HG03196 (cell line): Measurements from ENCODE around the gene CTTN.

Experiments used
- ATAC-seq: cut with Tn5 transposase; IDR thresholded peaks from one replicate; pipeline ENCODE4 v1.9.1; 2021; ENCODE audit not compliant: unreplicated experiment

CTTN gene

GRCh38 chr11:70409437-70409836 lies 11.1 kb downstream of the CTTN start:
- ATAC-seq = no peak

DNA sequence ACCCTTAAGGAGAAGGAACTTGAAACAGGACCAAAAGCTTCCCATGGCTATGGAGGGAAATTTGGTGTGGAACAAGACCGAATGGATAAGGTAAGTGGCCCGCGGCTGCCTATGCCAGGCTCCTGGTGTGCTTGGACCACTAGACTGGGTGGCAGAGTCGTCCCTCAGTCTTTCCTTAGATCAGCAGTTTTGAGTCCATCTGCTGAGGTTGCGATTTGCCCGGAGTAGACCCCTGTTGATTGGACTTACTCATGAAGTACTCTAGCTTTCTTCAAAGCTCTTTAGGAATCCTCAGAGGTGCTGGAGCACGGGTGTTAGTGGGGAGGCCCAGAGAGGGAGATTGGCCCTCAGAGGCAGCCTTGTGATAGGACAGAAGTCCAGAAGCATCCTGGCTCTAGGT lies 11.5 kb downstream of the CTTN start:
- no peak for ATAC-seq

DNA sequence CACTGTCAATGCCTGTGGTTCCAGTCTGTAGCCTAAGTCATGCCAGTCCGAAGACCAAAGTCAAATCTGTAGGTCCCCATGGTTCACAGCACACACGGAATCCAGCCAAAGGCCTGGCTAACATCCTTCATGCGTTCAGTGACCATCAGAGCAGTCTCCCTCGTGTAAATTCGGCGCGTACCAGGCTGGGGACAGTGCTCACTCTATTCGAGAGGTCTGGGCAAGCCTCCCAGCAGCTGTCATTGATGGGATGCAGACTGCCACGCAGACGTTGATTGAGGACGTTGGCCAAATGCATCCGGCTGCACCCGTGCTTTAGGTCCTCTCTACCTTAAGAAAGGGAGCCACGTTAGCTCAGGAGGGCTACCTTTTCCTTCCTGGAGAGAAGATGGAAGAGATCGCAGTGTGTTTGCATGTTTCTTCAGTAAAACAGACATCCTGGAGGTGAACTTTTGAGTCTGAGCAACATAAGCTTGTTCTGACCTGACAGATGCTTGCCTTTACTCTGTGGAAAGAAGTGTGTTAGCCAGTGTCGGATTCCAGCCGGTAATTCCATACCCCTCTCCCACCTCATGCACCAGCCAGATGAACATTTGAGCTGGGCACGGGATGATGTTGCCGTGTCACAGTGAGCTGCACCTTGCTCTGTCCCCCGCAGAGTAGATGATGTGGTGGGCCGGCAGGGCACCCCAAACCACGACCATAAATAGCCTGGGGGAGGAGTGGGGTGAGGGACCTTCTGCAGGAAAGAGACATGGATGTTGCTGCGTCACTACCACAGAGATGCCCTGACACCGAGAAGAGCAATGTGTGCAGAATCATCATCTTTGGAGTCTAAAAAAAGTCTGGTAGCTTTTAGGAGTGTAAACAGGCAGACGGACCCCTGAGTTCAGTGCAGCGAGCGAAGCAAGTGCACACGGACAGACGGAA lies 12.2 kb downstream of the CTTN start:
- no peak for ATAC-seq

GRCh38 chr11:70411713-70412452 lies 13.6 kb downstream of the CTTN start:
- ATAC-seq = no peak

DNA sequence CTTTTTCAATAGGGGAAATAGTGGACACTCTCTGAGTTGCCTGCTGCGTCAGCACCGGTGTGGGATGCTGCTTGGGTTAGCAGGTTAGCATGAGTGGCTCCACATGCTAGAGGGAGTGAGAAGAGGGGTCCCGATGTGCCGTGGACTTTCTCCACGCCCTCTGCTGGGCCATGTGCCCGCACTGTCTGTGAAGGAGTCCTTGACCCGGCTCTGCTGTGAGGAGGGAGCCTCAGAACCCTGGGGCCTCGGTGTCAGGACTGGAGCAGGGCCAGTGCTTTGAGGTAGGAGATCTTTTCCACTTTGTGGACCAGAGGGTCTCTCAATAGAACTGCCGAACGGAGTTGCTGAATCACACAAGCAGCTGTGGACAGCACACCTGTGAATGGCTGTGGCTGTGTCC lies 14.8 kb downstream of the CTTN start:
- ATAC-seq = no peak

DNA sequence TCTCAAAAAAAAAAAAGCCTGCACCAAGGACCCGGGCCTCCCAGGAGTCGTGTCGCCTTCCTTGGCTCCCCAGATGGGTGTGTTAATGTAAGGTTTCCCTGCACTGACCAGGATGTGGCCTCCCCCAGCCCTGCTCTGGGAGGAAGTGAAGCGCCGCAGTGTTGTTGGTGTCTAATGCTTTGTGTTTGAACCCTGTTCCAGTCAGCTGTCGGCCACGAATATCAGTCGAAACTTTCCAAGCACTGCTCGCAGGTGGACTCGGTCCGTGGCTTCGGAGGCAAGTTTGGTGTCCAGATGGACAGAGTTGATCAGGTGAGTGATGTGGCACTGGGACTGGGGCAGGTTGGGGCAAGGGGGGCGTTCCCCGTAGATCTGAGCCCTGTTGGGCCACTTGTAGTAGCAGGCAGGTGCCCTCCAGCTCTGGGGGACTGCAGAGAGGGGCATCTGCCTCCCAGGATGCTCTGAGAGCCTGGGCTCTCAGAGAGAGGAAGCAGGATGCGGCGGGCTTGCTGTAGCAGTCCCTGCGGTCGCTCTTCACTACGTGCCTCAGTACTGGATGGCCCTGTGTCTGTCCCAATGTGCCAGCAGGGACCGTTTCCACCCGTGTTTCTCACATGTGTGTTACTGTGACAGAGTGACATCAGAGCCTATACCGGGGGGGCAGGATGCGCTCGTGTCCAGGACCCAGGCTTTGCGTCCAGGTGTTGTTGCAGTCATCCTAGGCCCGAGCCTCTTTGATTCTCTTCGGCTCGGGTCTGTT lies 16.2 kb downstream of the CTTN start:
- no peak for ATAC-seq

DNA sequence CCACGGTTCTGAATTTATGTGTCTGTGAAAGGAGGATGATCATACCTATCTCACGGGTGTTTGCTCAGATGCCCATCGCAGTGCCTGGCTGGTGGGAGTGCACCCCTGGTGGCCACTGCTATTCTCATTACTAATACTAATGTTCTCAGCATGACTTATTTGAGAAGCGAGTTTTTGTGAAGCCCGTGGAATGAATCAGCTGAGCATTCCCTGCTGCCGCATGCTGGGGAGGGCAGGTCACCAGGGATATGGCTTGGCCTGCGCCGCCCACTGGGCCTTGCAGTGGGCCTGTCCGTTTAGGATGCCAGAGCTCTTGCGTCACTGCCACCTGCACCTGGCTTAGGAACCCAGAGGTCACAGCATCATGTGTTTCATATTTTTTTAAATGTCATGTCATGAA lies 16.9 kb downstream of the CTTN start:
- no peak for ATAC-seq

DNA sequence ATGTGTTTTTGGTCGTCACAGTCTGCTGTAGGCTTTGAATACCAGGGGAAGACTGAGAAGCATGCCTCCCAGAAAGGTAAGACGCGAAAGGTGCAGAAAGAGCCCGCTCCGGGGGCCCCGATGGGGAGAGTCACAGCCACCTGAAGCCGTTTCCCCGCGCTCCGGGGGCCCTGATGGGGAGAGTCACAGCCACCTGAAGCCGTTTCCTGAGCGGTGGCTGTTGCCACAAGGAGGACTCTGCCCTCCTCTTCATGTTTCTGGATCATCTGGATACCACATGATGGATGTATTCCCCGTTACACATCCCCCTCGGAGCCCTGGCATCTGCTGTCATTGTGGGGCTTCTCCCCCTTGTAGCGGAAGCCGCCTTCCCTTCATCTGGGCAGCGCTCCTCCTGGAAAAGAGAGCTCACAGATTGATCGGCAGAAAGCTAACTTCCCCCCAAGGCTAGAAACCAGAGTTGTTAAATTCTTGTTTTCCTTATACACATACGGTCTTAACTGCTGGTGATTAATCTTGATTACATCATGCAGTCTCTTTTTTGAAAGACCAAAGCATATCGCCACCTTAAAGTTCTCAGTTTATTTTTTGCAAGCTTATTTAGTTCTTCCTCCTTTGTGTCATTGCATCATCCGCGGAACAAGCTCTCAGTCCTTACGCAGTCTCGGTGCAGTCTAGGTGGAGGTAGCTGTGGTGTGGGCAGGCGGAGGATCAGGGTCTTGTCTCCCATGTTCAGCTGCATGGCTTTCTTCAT lies 17.5 kb downstream of the CTTN start:
- no peak for ATAC-seq

DNA sequence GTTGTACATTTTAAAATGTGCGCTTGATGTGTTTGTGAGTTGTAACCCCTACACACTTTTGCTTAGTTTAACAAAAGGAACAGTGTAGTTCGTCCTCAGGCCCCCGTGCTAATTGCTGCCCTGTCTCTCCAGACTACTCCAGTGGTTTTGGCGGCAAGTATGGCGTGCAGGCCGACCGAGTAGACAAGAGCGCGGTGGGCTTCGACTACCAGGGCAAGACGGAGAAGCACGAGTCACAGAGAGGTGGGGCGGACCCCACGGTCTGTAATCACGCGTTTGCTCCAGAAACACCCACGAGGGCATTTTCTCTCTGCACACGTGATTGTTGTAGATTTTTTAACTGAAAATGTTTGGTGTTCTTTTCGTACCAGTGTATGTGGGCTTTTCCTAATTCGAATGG lies 18.6 kb downstream of the CTTN start:
- no peak for ATAC-seq

DNA sequence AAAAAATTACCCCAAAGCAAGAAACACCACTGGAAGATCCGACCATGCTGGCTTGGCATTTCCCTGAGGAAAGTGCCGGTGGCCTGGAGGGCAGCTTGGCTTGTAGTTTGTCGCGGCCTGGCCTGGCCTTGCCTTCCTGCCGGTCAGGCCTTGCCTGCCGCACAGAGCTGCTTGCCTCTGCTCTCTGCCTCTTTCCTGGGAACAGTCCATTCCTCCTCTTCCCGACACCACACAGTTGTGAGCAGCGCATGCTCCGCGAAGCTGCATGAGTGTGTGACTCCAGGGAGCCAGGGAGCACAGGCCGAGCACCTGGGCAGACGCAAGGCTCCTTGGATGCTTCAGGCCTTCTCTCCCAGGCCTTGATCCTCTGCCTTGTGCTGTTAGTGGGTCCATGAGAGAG lies 19.8 kb downstream of the CTTN start:
- no peak for ATAC-seq

- no peak for ATAC-seq
These were observed 21.1 kb downstream of the CTTN start for GRCh38 chr11:70419307-70420007.

DNA sequence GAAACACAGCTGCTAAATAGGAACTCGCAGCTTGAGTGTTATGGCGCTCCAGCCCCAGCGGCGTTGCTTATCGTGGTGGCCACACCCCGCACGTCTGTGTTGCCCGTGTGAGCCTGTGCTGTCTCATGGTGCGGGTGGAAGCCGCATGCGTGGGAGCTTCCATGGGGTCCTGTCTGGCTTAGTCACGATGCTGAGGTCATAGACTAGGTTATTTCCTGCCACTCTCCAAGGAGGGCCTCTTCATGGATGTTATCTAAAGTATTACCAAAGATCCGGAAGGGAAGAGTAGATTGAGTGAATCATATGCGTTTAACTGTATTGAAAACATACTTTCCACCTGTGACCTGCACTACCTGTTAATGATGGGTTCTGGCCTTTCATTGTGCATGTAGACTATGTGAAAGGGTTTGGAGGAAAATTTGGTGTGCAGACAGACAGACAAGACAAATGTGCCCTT lies 21.7 kb downstream of the CTTN start:
- no peak for ATAC-seq

DNA sequence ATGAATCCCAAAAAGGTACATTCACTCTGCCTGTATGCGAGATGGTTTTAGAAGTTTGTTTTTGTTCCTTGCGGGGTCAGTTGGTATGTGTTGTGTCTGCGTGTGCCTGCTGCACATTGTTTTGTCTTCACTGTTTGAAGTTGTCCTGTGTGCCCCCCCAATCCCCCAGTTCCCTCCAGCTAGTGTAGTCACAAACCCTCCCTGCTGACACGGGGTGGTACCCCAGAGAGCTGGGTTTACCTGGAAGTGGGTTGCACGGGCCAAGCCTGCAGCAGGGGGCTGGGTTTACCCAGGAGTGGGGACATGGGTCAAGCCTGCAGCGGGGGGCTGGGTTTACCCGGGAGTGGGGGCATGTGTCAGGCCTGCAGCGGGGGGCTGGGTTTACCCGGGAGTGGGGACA lies 22.2 kb downstream of the CTTN start:
- ATAC-seq = no peak

- ATAC-seq = no peak
These were observed 22.8 kb downstream of the CTTN start for GRCh38 chr11:70421123-70421522.

DNA sequence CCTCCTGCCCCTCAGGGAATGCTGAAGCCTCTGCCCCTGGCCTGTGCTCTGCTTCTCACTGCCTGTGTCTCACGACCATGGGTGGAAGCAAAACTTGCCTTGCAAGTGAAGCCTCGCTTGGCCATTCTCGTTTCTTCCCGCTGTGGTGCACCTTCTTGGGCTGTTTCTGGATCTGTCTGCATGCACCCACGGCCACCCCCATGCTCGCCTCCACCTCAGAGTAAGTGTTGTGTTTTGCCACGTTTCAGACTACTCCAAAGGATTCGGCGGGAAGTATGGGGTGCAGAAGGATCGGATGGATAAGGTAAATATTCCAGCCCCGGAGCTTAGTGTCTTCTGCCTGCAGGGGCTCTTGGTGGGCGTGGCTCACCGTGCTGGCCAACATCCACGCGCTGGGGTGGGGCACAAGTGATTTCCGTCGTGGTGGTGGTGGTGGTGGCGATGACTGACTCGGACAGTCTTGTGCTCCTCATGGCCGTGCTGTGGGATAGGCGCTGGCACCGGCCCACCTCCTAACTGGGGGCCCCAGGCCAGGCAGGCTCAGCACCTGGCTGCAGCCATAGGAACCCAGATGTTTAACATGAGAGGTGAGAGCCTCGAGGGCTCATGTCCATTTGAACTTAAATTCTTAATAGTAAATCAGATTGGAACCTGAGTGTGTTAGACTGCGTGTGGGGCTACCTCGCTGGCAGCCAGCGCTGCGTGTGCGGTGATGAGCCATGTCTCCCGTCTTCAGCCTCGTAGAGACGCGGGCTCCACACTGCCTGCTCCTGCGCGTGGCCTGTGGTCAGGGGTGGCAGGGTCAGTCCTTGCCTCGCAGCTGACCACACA lies 24.6 kb downstream of the CTTN start:
- ATAC-seq = no peak

DNA sequence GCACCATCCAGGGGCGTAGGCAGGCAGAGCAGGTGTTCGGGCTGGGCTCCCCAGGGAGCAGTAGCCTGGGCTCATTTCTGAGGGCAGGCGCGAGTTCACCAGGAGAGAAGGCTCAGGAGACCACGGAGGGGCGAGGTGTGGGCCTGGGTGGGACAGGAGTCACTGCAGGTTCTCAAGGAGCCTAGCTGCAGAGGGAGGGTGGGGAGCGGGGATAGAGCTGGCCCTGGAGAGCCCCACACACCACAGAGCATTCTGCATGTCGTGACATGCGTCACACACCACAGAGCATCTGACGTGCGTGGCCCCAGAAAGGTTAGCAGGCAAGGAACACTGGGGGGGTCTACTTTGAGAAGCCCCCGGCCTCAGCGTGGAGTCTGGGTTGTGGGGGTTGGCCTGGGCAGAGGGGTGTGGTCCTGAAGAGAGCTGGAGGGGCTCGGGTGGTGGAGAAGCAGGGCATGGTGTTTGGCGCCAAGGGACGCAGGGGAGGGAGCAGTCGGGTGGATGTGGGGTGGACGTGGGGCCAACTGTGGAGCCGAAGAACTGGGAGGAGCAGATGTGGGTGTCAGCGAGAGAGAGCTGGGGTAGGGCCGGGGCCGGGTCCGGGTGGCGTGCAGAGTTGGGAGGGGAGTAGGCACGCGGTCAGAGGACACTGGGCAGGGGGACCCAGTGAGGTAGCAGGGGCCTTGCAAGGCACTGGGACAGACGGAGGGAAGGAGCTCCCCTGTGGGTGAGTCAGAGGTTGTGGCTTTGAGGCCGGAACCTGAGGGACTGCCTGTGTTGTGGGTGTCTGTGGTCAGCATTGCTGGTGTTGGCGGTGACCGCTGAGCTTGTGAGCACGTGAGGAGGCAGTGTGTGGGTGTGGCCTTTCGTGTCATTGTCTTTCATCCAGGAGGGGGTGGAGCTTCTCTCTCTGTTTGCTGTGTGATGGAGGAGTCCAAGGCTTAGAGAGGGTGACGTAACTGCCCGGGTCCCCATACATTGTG lies 25.5 kb downstream of the CTTN start:
- ATAC-seq = no peak

DNA sequence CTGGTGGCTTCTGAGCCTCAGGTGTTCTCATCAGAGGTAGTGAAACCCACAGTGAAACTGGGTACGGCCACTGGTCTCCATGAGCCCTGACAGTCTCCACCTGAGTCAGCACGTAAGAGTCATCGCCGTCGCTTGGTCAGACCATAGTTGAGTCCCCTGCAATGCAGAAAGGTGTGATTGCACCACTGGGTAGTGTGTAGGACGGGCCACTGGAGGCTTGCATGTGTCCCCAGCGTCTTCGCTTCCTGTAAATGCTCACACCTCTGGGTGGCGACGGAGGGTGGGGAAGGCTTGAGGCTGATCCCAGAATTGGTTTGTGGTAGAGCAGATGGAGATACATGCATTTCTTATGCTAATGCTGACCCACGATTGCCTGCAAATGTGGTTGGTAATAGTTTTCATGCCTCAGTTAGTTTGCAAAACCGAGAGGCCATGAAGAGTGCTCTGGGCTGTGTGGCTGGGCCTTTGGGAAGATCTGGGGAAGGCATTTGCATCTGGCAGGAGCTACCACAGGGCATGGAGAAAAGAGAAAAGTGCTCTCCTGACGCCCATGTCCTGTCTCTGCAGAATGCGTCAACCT lies 26.5 kb downstream of the CTTN start:
- ATAC-seq = no peak

- no peak for ATAC-seq
These were observed 29.1 kb downstream of the CTTN start for GRCh38 chr11:70427436-70427835.
